GM10266 (cell line): Measurements from ENCODE around the gene TXNRD2.
"Not testable (repeated sequence)": the region's sequence is repeated elsewhere in the genome, so short reads cannot be mapped to it uniquely, and the experiment has no call there.

Source experiments
- DNase-seq: peaks from one replicate; pipeline ENCODE4 v3.0.0; 2012; ENCODE audit errors: extremely low spot score
- CTCF ChIP-seq: IDR thresholded peaks from 2 replicates; pipeline ENCODE4 v1.5.1; 2012; ENCODE audit warnings: mild to moderate bottlenecking, low read depth; ENCODE audit not compliant: control insufficient read depth, insufficient read depth; ENCODE audit errors: missing control alignments

Gene TXNRD2

DNA sequence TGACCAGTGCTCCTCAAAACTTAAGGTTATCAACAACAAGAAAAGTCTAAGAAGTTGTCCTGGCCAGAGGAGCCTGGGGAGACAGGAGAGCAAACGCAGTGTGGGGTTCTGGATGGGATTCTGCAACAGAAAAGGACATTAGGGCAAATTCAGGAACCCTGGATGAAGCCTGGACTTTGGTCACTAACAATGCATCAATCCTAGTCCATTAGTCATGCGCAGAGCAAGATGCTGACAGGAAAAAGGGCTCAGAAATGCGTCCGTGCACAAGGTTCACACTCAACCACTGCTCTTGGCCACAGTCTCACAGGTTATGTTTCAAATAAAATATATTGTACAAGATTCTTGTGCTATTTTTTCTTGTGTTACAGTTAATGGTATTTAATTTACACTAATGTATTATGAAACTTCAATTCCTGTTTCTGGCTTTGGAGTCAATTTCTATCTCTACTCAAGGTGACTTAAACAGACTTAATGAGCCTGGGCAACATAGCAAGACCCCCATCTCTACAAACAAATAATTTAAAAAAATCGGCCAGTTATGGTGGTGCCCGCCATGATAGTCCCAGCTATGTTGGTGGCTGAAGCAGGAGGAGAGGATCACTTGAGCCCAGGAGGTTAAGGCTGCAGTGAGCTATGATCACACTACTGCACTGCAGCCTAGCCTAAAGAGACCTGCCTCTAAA, 100.5 kb downstream of the TXNRD2 start:
- DNase-seq, result no peak
- TF ChIP-seq CTCF, result no peak

GRCh38 chr22:19840059-19840458, 101.6 kb downstream of the TXNRD2 start:
- DNase-seq, result no peak
- TF ChIP-seq CTCF, result no peak

- no peak for TF ChIP-seq CTCF
- DNase-seq, result no peak
Measured at GRCh38 chr22:19837915-19838314, 103.7 kb downstream of the TXNRD2 start.

DNA sequence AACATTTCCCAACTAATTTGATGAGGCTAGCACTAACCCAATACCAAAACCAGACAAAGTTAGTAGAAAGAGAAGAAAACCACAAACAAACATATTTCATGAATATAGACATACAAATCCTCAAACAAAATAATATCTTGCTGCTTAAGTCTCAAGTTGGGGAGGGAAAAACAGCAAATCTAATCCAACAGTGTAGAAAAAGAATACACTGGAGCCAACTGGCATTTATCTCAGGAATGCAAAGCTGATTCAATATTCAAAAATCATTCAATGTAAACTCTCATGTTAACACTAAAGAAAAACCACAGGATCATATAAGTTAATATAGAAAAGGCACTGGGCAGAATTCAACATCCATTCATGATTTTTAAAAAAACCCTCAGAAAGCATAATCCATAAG, 105.1 kb downstream of the TXNRD2 start:
- no peak for DNase-seq
- no peak for TF ChIP-seq CTCF

DNA sequence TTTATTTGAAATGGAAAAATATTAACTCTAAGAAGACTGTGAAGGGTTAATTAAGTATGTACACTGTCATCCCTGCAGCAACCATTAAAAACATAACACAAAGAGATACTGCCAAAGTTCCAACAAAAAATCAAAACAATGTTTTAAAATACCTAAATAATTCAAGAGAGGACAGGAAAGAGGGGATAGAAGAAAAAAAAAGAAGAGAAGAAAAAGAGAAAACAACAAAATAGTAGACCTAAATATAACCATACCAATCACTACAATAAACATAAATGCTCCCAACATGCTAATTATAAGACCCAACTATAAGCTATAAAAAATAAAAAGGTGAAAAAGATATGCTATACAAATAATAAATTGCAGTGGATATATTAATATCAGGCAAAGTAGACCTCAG, 107.0 kb downstream of the TXNRD2 start:
- no peak for TF ChIP-seq CTCF
- no peak for DNase-seq

DNA sequence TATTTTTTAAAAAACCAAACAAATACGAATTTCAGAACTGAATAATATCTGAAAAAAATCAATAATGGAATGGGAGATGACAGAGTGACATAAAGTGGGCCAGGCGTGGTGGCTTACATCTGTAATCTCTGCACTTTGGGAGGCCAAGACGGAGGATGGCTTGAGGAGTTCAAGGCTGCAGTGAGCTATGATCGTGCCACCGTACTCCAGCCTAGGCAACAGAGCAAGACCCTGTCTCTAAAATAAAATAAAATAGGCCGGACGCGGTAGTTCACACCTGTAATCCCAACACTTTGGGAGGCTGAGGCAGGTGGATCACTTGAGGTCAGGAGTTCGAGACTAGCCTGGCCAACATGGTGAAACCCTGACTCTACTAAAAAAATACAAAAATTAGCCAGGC, 108.3 kb downstream of the TXNRD2 start:
- not testable (repeated sequence) for DNase-seq

- no peak for TF ChIP-seq CTCF
- DNase-seq, result no peak
Measured at GRCh38 chr22:19832476-19833108, 109.0 kb downstream of the TXNRD2 start.

DNA sequence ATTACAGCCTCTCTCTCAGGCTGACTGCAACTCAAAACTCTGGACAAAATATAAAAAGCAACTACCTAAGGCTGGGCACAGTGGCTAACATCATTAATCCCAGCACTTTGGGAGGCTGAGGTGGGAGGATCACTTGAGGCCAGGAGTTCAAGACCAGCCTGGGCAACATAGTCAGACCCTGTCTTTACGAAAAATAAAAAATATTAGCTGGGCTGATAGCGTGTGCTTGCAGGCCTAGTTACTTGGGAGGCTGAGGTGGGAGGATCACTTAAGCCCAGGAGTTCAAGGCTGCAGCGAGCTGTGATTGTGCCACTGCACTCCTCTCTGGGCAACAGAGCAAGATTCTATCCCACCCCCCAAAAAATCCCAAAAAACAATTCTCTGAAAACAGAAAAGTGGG, 109.6 kb downstream of the TXNRD2 start:
- DNase-seq, result not testable (repeated sequence)
